ENCODE data around the gene SKA3. TPM values are rescaled to one million over a fixed set of nuclear protein-coding genes. Genes with fewer than 3 reads are reported as not detected.
"Not testable (repeated sequence)": the region's sequence is repeated elsewhere in the genome, so short reads cannot be mapped to it uniquely, and the experiment has no call there.

Gene SKA3
- total RNA-seq, 1 experiment from 2014 or later = 16.4 TPM

DNA sequence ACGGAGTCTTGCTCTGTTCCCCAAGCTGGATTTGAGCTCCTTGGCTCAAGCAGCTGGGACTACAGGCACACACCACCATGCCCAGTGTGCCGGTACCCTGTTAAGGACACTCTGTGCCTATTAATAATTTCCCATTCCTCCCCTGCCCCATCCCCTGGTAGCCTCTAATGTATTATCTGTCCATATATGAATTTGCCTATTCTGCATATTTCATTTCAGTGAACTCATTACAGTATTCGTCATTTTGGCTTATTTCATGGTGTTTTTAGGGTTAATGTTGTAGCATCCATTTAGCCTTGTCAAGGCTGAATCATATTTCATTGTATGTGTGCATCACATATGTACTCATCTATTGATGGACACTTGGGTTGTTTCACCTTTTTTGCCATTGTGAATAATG is 33.6 kb downstream of the SKA3 start:
- H3K4me1 Mint-ChIP-seq (ENCODE audit: insufficient read depth, unreplicated experiment) = peaks cover 17% of the 10 kb centered on the region
- no peaks in the 10 kb centered on the region for H3K27me3 Mint-ChIP-seq (ENCODE audit: insufficient read depth, unreplicated experiment)
- POLR2A ChIA-PET = interaction anchor here (0.6 to 1.1 kb wide), 2 partner anchors 20 to 87 kb away, joined by 3 to 5 read pairs; no protein-coding TSS in a partner anchor
- intact Hi-C loops (cut with micrococcal nuclease) = no loop called here
- CTCF ChIA-PET = interaction anchor here (0.6 kb wide), 1 partner anchor 23 kb away, joined by 4 read pairs; no protein-coding TSS in a partner anchor
- H3K27ac Mint-ChIP-seq (ENCODE audit: low read depth, unreplicated experiment) = no peak overlapping the region
- H3K36me3 Mint-ChIP-seq (ENCODE audit: insufficient read depth, unreplicated experiment) = peaks cover 68% of the 10 kb centered on the region
- TF ChIP-seq, protein P1, sequence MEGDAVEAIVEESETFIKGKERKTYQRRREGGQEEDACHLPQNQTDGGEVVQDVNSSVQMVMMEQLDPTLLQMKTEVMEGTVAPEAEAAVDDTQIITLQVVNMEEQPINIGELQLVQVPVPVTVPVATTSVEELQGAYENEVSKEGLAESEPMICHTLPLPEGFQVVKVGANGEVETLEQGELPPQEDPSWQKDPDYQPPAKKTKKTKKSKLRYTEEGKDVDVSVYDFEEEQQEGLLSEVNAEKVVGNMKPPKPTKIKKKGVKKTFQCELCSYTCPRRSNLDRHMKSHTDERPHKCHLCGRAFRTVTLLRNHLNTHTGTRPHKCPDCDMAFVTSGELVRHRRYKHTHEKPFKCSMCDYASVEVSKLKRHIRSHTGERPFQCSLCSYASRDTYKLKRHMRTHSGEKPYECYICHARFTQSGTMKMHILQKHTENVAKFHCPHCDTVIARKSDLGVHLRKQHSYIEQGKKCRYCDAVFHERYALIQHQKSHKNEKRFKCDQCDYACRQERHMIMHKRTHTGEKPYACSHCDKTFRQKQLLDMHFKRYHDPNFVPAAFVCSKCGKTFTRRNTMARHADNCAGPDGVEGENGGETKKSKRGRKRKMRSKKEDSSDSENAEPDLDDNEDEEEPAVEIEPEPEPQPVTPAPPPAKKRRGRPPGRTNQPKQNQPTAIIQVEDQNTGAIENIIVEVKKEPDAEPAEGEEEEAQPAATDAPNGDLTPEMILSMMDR (IDR thresholded peaks at IDR 0.05; ENCODE audit: unreplicated experiment) = no peak
- BruUV-seq (replicated peaks) = no TSS peak
- H3K9me3 Mint-ChIP-seq (ENCODE audit: unreplicated experiment) = no peaks in the 10 kb centered on the region
- peak overlapping the region; percentile 63 for H3K4me3 Mint-ChIP-seq (ENCODE audit: unreplicated experiment)
- DNase-seq (ENCODE audit: unreplicated experiment) = no peak

DNA sequence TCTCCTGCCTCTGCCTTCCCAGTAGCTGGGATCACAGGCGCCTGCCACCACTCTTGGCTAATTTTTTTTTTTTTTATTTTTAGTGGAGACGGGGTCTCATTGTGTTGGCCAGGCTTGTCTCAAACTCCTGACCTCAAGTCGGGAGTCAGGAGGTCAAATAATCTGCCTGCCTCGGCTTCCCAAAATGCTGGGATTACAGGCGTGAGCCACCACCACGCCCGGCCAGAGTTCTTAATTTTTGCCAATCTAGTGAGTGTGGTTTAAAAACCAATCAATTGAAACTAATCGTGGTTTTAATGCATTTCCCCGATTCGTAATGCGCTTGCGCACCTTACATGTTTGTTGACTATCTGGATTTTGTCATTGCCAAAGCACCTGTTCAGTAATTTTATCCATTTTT is 37.0 kb downstream of the SKA3 start:
- BruUV-seq (replicated peaks) = no TSS peak
- TF ChIP-seq, protein P1 (IDR thresholded peaks at IDR 0.05; ENCODE audit: unreplicated experiment) = no peak
- no peaks in the 10 kb centered on the region for H3K27me3 Mint-ChIP-seq (ENCODE audit: insufficient read depth, unreplicated experiment)
- ChIA-PET POLR2A (interaction anchor here (1.1 kb wide), 1 partner anchor 78 kb away, joined by 3 read pairs; the partner anchor contains the start of gene LATS2), CTCF (interaction anchor here (0.6 to 1.2 kb wide), 2 partner anchors 244 to 338 kb away, joined by 3 to 5 read pairs; no protein-coding TSS in a partner anchor)
- no peaks in the 10 kb centered on the region for H3K9me3 Mint-ChIP-seq (ENCODE audit: unreplicated experiment)
- H3K36me3 Mint-ChIP-seq (ENCODE audit: insufficient read depth, unreplicated experiment) = peaks cover 39% of the 10 kb centered on the region
- peaks cover 17% of the 10 kb centered on the region for H3K4me1 Mint-ChIP-seq (ENCODE audit: insufficient read depth, unreplicated experiment)
- peak overlapping the region; percentile 88 for H3K4me3 Mint-ChIP-seq (ENCODE audit: unreplicated experiment)
- H3K27ac Mint-ChIP-seq (ENCODE audit: low read depth, unreplicated experiment) = peak overlapping the region; percentile 98
- intact Hi-C loops (cut with micrococcal nuclease) = no loop called here
- no peak for DNase-seq (ENCODE audit: unreplicated experiment)

DNA sequence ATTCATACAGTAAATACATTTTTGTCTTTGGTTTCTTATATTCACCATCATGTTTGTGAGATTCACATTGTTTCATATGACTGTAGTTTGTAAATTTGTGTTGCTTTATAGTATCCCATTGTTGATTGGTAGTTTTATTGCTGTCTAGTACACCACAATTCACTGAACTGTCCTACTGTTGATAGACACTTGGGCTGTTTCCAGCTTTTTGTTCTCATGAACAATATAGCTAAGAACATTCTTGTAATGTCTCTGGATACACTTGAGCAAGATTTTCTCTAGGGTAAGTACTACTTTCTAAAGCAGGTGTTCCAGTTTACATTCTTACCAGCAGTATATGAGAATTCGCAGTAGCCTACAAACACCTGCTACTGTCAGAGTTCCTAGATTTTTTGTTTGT is 37.8 kb downstream of the SKA3 start:
- ChIA-PET POLR2A (interaction anchor here (0.7 to 1.1 kb wide), 3 partner anchors 77 to 499 kb away, joined by 3 read pairs; partner anchors contain the start of gene LATS2), CTCF (interaction anchor here (0.6 to 1.2 kb wide), 6 partner anchors 10 to 339 kb away, joined by 3 to 5 read pairs (median 4); no protein-coding TSS in a partner anchor)
- intact Hi-C loops (cut with micrococcal nuclease) = no loop called here
- Mint-ChIP-seq H3K27me3 (ENCODE audit: insufficient read depth, unreplicated experiment) (no peaks in the 10 kb centered on the region), H3K36me3 (ENCODE audit: insufficient read depth, unreplicated experiment) (peaks cover 31% of the 10 kb centered on the region), H3K27ac (ENCODE audit: low read depth, unreplicated experiment) (peak overlapping the region; percentile 49), H3K4me3 (ENCODE audit: unreplicated experiment) (peak overlapping the region; percentile 50), H3K4me1 (ENCODE audit: insufficient read depth, unreplicated experiment) (peaks cover 16% of the 10 kb centered on the region), H3K9me3 (ENCODE audit: unreplicated experiment) (no peaks in the 10 kb centered on the region)
- BruUV-seq (replicated peaks) = no TSS peak
- TF ChIP-seq, protein P1 (IDR thresholded peaks at IDR 0.05; ENCODE audit: unreplicated experiment) = no peak
- peak; percentile 28 for DNase-seq (ENCODE audit: unreplicated experiment)

DNA sequence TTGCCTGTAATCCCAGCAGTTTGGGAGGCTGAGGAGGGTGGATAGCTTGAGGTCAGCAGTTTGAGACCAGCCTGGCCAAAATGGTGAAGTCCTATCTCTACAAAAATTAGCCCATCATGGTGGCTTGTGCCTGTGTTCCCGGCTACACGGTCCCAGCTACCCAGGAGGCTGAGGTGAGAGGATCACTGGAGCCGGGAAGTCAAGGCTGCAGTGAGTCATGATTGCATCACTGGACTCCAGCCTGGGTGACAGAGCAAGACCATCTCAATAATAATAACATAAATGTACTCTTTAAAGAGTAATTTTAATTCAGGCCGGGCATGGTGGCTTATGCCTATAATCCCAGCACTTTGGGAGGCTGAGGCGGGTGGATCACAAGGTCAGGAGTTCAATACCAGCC is 38.7 kb downstream of the SKA3 start:
- H3K27me3 Mint-ChIP-seq (ENCODE audit: insufficient read depth, unreplicated experiment) = no peaks in the 10 kb centered on the region
- ChIA-PET CTCF (interaction anchor here (0.6 to 1.1 kb wide), 2 partner anchors 161 to 194 kb away, joined by 3 to 5 read pairs; no protein-coding TSS in a partner anchor), POLR2A (interaction anchor here (1.0 kb wide), 1 partner anchor 500 kb away, joined by 3 read pairs; no protein-coding TSS in a partner anchor)
- no peaks in the 10 kb centered on the region for H3K9me3 Mint-ChIP-seq (ENCODE audit: unreplicated experiment)
- H3K36me3 Mint-ChIP-seq (ENCODE audit: insufficient read depth, unreplicated experiment) = peaks cover 23% of the 10 kb centered on the region
- no peak overlapping the region for H3K27ac Mint-ChIP-seq (ENCODE audit: low read depth, unreplicated experiment)
- peaks cover 16% of the 10 kb centered on the region for H3K4me1 Mint-ChIP-seq (ENCODE audit: insufficient read depth, unreplicated experiment)
- no peak overlapping the region for H3K4me3 Mint-ChIP-seq (ENCODE audit: unreplicated experiment)
- peak; percentile 64 for DNase-seq (ENCODE audit: unreplicated experiment)
- intact Hi-C loops (cut with micrococcal nuclease) = no loop called here
- TF ChIP-seq, protein P1 (IDR thresholded peaks at IDR 0.05; ENCODE audit: unreplicated experiment) = no peak
- no TSS peak for BruUV-seq (replicated peaks)

DNA sequence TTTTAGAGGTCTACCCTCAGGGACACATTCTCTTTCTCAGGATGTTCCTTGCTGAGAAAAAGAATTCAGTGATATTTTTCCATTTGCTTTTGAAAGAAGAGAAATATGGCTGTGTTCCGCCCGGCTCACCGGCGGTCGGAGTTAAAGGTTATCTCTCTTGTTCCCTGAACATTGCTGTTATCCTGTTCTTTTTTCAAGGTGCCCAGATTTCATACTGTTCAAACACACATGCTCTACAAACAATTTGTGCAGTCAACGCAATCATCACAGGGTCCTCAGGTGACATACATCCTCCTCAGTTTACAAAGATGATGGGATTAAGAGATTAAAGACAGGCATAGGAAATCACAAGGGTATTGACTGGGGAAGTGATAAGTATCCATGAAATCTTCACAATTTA is 40.5 kb downstream of the SKA3 start:
- CTCF ChIA-PET = interaction anchor here (3.0 kb wide), 1 partner anchor 193 kb away, joined by 27 read pairs; no protein-coding TSS in a partner anchor
- not testable (repeated sequence) for H3K27me3 Mint-ChIP-seq (ENCODE audit: insufficient read depth, unreplicated experiment)

More for the DNA sequence above, 40.5 kb downstream of the SKA3 start:
- H3K9me3 Mint-ChIP-seq (ENCODE audit: unreplicated experiment); BruUV-seq (replicated peaks); H3K36me3 Mint-ChIP-seq (ENCODE audit: insufficient read depth, unreplicated experiment); H3K4me3 Mint-ChIP-seq (ENCODE audit: unreplicated experiment); H3K27ac Mint-ChIP-seq (ENCODE audit: low read depth, unreplicated experiment); DNase-seq (ENCODE audit: unreplicated experiment): not testable (repeated sequence)
- H3K4me1 Mint-ChIP-seq (ENCODE audit: insufficient read depth, unreplicated experiment) = peaks cover 14% of the 10 kb centered on the region
- POLR2A ChIA-PET = interaction anchor here (1.3 kb wide), 1 partner anchor 233 kb away, joined by 3 read pairs; the partner anchor contains the start of gene XPO4
- intact Hi-C loops (cut with micrococcal nuclease) = loop anchor here (2.0 kb wide), 1 partner anchor 25 kb away; no protein-coding TSS in a partner anchor
